ENCODE results near the gene OSGEPL1. TPM values are rescaled to one million over a fixed set of nuclear protein-coding genes. Genes with fewer than 3 reads are reported as not detected.

OSGEPL1 gene
- total RNA-seq, 2 experiments from 2014 or later, result 10.4 TPM

- ChIA-PET POLR2A (interaction anchor here (0.6 to 1.9 kb wide), 11 partner anchors 11 to 933 kb away, joined by 3 to 9 read pairs (median 4); no protein-coding TSS in a partner anchor), CTCF (ENCODE audit: unreplicated experiment) (interaction anchor here (1.2 kb wide), 1 partner anchor 272 kb away, joined by 3 read pairs; no protein-coding TSS in a partner anchor)
- Histone ChIP-seq H2AFZ (ENCODE audit: low read length) (no peak overlapping the region), H3K27ac (ENCODE audit: low read depth, low read length, poor library complexity, severe bottlenecking) (no peak overlapping the region), H3K9me2 (ENCODE audit: insufficient read depth, low read length) (no peaks in the 10 kb centered on the region), H3K79me2 (ENCODE audit: insufficient read depth, low read depth, low read length) (0 out of 2 replicates have a peak, but pooled peaks cover 12% of the 10 kb centered on the region), H3K4me1 (ENCODE audit: insufficient read depth, low read length, poor library complexity, severe bottlenecking) (peaks cover 4% of the 10 kb centered on the region), H3K4me3 (ENCODE audit: low read depth, low read length, poor library complexity, severe bottlenecking) (no peak overlapping the region), H3K36me3 (ENCODE audit: insufficient read depth, low read length) (peaks cover 96% of the 10 kb centered on the region), H3K4me2 (ENCODE audit: low read length) (no peak overlapping the region), H3K9me3 (ENCODE audit: low read length) (no peaks in the 10 kb centered on the region), H4K20me1 (ENCODE audit: insufficient read depth, low read length) (peaks cover 7% of the 10 kb centered on the region; the same call in 1 of the 2 replicates)
- DNase-seq (ENCODE audit: low spot score), result peak; percentile 47
- intact Hi-C loops (cut with micrococcal nuclease; ENCODE audit: unreplicated experiment), result loop anchor here (1.0 kb wide), 1 partner anchor 272 kb away; no protein-coding TSS in a partner anchor
- TF ChIP-seq EZH2phosphoT487 (IDR thresholded peaks at IDR 0.05; ENCODE audit: borderline replicate concordance, low read depth, low read length) (no peak), CTCF (conservative IDR thresholded peaks at IDR 0.05; ENCODE audit: low read length) (peak; percentile 84)
- BruUV-seq (replicated peaks), result no TSS peak
Observed at GRCh38 chr2:189798312-189799029, 35.9 kb upstream of the OSGEPL1 start.

GRCh38 chr2:189797902-189798301 is 35.3 kb upstream of the OSGEPL1 start:
- no TSS peak for BruUV-seq (replicated peaks)
- no peaks in the 10 kb centered on the region for H3K9me3 ChIP-seq (ENCODE audit: low read length)
- no peak overlapping the region for H3K27ac ChIP-seq (ENCODE audit: low read depth, low read length, poor library complexity, severe bottlenecking)
- peaks cover 4% of the 10 kb centered on the region for H3K4me1 ChIP-seq (ENCODE audit: insufficient read depth, low read length, poor library complexity, severe bottlenecking)
- no peak overlapping the region for H3K4me2 ChIP-seq (ENCODE audit: low read length)
- ChIA-PET POLR2A (interaction anchor here (0.9 kb wide), 2 partner anchors 15 to 49 kb away, joined by 3 to 4 read pairs; no protein-coding TSS in a partner anchor), CTCF (ENCODE audit: unreplicated experiment) (no interaction called here)
- TF ChIP-seq CTCF (conservative IDR thresholded peaks at IDR 0.05; ENCODE audit: low read length), result no peak
- TF ChIP-seq EZH2phosphoT487 (IDR thresholded peaks at IDR 0.05; ENCODE audit: borderline replicate concordance, low read depth, low read length), result no peak
- H2AFZ ChIP-seq (ENCODE audit: low read length), result no peak overlapping the region
- DNase-seq (ENCODE audit: low spot score), result no peak
- H3K4me3 ChIP-seq (ENCODE audit: low read depth, low read length, poor library complexity, severe bottlenecking), result no peak overlapping the region
- H3K79me2 ChIP-seq (ENCODE audit: insufficient read depth, low read depth, low read length), result 0 out of 2 replicates have a peak, but pooled peaks cover 12% of the 10 kb centered on the region
- peaks cover 97% of the 10 kb centered on the region for H3K36me3 ChIP-seq (ENCODE audit: insufficient read depth, low read length)
- H4K20me1 ChIP-seq (ENCODE audit: insufficient read depth, low read length), result peaks cover 7% of the 10 kb centered on the region; the same call in 1 of the 2 replicates
- no peaks in the 10 kb centered on the region for H3K9me2 ChIP-seq (ENCODE audit: insufficient read depth, low read length)
- intact Hi-C loops (cut with micrococcal nuclease; ENCODE audit: unreplicated experiment), result loop anchor here (1.0 kb wide), 1 partner anchor 272 kb away; no protein-coding TSS in a partner anchor

- Histone ChIP-seq H3K4me2 (ENCODE audit: low read length) (no peak overlapping the region), H3K9me3 (ENCODE audit: low read length) (no peaks in the 10 kb centered on the region), H3K4me3 (ENCODE audit: low read depth, low read length, poor library complexity, severe bottlenecking) (no peak overlapping the region), H3K36me3 (ENCODE audit: insufficient read depth, low read length) (peaks cover 97% of the 10 kb centered on the region), H3K27ac (ENCODE audit: low read depth, low read length, poor library complexity, severe bottlenecking) (no peak overlapping the region), H3K79me2 (ENCODE audit: insufficient read depth, low read depth, low read length) (peaks cover 28% of the 10 kb centered on the region), H3K4me1 (ENCODE audit: insufficient read depth, low read length, poor library complexity, severe bottlenecking) (peaks cover 4% of the 10 kb centered on the region), H3K9me2 (ENCODE audit: insufficient read depth, low read length) (no peaks in the 10 kb centered on the region), H2AFZ (ENCODE audit: low read length) (no peak overlapping the region), H4K20me1 (ENCODE audit: insufficient read depth, low read length) (peaks cover 5% of the 10 kb centered on the region; the same call in 1 of the 2 replicates)
- intact Hi-C loops (cut with micrococcal nuclease; ENCODE audit: unreplicated experiment), result no loop called here
- no peak for DNase-seq (ENCODE audit: low spot score)
- no peak for TF ChIP-seq EZH2phosphoT487 (IDR thresholded peaks at IDR 0.05; ENCODE audit: borderline replicate concordance, low read depth, low read length)
- no peak for TF ChIP-seq CTCF (conservative IDR thresholded peaks at IDR 0.05; ENCODE audit: low read length)
- ChIA-PET CTCF (ENCODE audit: unreplicated experiment) (no interaction called here), POLR2A (interaction anchor here (0.7 to 1.5 kb wide), 3 partner anchors 10 to 338 kb away, joined by 3 to 5 read pairs (median 3); no protein-coding TSS in a partner anchor)
- no TSS peak for BruUV-seq (replicated peaks)
Observed at GRCh38 chr2:189794310-189794709, 31.7 kb upstream of the OSGEPL1 start.
